Kasumi-1 (cell line): ENCODE data around the gene ACVR1.

Source experiments
- DNase-seq, 2 experiments: peaks; one replicate each; lab custom pipeline; 2025; lab: John Stamatoyannopoulos, UW

The ACVR1 gene

DNA sequence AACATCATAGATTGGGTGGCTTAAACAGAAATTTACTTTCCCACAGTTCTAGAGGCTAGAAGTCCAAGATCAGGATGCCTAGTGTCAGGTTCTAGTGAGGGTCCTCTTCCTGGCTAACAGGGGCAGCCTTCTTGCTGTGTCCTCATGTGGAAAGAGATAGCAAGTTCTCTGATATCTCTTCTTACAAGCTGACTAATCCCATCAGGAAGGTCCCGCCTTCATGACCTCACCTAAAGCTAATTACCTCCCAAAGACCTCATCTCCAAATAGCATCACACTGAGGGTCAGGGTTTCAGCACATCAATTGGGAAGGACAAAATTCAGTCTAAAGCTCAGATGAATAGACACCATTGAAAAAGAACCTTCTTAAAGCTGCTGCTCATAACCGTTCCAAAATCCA lies 22.9 kb downstream of the ACVR1 start:
- no peak for DNase-seq

GRCh38 chr2:157849591-157849990 lies 26.5 kb downstream of the ACVR1 start:
- no peak for DNase-seq

GRCh38 chr2:157848213-157848612 lies 27.9 kb downstream of the ACVR1 start:
- DNase-seq: no peak

GRCh38 chr2:157845081-157845480 lies 31.0 kb downstream of the ACVR1 start:
- DNase-seq: no peak

GRCh38 chr2:157843935-157844334 lies 32.2 kb downstream of the ACVR1 start:
- no peak for DNase-seq

DNA sequence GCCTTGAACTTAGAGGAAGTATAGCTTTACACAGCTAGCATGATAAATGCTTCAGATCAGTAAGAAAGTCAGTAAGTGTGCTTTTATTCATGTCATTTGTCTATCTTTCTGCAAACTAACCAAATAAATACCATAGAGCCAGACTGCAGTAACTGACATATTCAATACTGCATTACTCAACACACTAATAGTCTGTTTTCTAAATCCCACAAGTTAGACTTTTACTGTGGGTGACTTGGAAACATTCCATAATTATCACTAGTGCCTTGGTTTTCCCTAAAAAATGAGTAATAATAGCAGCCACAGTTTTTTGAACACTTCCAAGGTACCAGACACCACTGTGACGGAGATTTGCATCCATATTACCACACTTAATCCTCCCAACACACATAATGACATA lies 33.0 kb downstream of the ACVR1 start:
- no peak for DNase-seq

- DNase-seq: no peak
These were observed 33.8 kb downstream of the ACVR1 start for GRCh38 chr2:157842106-157842879.

DNA sequence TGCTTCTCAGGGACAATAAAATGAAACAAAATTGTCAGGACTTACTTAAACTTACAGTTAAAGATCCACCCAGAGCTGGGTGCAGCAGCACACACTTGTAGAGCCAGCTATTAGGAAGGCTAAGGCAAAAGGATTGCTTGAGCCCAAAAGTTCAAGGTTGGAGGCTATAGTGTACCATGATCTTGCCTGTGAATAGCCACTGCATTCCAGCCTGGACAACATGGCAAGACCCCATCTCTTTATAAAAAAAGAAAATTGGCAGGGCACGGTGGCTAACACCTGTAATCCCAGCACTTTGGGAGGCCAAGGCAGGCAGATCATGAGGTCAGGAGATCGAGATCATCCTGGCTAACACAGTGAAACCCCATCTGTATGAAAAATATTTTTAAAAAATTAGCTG lies 34.6 kb downstream of the ACVR1 start:
- no peak for DNase-seq

GRCh38 chr2:157840568-157841156 lies 35.5 kb downstream of the ACVR1 start:
- no peak for DNase-seq

- DNase-seq: no peak
These were observed 36.3 kb downstream of the ACVR1 start for GRCh38 chr2:157839822-157840221.

DNA sequence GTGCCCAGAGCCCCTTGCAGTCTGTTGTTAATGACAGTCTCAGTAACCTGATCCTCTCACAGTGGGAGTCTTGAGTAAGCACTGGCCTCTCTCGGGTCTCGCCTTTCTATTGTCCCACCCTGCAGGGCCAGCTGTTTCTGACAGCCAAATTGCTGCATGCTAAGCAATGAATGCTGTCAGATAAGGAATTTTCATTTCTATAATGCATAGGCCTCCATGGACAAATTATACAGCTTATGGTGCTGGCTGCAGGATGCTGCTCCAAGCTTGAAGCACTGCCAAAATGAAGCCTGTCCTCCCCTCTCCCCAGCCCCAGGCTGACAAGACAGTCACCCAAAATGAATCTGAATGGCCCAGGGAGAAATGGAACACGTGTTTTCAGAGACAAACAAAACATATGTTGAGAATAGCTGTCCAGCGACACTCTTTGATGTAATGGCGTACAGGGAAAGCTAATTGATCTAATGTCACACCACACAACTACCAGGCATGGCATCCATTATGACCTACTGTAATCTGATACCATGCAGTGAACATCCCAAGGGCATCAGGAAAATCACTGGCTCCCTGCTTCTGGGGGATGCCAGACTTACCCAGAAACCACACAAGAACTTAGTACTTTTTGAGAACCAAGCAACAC lies 36.8 kb downstream of the ACVR1 start:
- peak in 1 of 2 experiments; percentile 26 for DNase-seq

DNA sequence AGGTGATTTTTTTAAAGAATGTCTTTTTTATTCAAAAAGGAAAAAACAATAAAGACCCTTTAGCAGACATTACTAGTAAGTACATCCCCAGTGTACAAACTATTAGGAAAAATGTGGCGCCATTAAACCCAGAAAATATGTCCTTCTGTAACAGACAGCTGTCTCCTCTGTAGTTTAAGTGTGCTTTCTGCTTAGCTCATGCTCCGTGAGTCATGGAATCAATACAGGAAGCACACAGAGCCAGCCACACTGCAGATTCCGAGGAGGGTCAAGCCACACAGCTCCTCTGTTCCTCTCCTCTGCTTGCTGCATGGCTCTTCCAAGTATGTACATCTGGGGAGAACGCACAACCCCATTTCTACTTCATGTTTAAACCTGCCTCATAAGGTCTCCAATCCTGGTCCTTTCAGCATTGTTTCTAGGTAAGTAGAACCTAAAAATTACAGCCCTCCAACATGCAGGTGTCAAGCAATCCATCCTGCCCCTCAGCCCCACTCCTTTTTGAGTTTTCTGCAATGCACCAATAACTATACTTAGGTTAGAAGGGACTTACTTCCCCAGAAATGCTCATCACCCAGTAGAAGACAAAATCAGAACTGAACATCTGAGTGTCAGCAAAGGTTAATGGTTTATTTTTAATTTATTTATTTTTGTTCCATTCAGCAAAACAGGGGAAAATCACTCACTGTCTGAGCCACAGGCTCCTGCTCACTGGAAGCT lies 37.5 kb downstream of the ACVR1 start:
- DNase-seq: peak; percentile 91

DNA sequence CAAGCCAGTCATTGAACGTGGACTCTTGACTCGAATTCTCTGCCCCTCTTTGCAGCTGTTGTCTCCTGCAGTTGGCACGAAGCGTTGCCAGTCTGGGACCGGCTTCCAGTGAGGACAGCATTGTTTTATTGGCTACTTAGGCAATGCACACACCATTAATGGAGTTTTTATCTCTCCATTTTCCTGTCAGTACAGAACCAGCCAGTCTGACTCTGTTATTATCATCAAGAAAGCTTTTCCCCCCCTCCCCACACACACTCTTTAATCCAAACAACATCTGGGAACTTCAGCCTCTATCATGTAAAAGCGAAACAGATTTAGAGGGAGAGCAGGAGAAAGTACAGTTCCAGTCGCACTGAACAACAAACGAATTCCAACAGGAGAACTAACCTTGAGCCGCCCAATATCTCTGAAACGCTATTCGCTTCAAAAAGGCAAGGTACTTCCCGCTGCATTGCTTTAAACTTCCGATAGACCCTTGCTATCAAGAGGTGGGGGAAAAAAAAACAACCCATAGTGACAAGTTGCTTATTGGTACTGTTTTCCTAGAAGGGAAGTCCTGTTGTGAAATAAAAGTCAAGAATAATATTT lies 38.2 kb downstream of the ACVR1 start:
- no peak for DNase-seq

DNA sequence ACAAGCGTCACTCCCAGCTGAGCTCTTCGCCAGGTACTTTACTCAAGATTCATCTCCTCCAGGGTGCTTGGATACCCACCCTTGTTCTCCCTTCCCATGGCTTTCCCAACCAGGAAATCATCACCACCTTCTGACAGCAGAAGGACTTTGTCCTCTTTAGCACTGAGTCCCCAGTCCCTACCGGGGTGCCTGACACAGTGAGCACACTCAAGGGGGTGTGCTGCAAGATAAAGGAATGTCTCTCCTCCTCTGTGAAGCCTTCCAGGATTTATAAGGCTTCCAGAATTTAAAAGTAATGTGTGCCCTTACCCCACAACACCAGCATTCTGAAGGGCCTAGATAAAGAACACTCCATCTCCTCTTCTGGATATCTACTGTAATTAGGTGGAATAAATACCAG lies 39.6 kb downstream of the ACVR1 start:
- no peak for DNase-seq

DNA sequence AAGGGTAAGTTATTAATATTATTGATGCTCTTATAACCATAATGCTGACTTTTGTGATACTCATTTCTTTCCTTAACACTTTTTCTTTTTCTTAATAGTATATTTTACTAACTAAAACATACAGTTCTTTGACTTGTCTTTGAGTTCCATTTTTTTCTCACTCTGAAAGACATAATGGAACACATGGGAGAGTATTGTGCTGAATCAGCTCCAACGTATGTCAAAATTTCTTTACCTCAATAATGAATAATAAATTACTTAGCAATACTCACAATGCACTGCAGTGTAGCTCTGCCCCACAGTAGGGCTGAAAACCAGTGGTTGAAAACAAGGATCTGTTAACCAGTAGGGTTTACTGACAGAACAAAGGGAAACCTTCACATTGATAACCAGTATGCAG lies 40.7 kb downstream of the ACVR1 start:
- no peak for DNase-seq

DNA sequence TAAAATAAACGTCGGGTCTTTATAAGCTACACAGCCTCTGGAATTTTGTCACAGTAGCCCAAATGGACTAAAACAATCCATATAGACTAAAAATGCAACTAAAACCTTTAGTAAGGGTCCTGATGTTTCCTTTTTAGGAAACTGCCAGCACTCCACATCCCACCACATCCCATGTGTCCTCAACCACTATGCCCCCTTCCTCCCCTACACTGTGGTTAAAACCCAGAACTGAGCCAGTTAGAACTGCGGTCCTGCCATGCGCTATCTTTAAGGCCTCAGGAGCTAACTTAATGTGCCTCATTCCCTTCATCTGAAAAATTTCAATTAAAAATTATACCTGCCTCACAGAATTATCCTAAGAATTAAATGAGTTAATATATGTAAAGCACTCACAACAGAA lies 41.1 kb downstream of the ACVR1 start:
- DNase-seq: no peak

DNA sequence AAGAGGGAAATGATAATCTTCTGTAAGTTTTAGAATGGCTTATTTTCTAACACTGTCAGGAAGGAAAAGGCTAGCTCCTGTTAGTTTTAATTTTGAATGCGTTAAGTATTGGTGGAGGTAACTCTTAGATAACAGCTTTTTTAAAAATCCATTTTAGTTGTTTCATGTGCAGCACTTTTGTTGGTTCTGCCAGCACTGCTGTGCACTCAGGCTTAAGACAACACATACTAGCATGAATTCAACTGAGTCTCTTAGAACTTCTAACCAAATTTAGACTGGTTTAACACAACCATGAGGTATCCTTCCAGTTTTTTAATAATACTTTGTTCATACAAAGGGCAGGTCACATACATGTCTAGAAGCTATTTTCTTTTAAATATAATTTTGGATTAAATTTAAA lies 42.4 kb downstream of the ACVR1 start:
- no peak for DNase-seq

DNA sequence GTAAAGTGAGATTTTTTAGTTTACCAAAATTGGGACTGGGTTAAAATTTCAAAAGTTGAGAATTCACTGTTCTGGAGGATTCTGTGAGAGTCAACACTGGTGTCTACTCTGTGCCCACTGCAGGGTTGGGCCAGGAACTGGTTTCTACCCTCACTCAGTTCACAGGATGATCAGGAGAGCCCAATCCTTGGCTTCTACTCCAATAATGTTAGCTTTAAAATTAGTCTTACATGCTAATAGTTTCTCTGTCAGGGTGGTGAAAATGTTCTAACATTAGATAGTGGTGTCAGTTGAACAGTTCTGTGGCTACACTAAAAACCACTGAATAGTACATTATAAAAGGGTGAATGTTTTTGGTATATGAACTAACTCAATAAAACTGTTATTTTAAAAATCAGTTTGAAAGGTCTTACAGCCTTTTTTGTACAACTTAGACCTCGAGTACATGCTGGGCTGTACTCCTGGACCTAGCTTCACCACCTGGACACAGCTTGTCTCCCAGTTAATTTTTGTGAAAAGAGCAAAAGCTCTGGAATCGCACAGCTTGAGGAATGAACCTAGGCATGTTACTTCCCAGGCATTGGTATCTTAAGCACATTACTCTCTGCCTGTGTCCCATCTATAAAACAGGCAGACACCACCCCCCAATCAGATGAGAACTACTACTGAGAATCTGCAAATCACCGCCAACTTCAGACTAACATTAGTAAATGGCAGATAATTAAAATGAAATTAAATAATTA lies 44.4 kb downstream of the ACVR1 start:
- DNase-seq: no peak

GRCh38 chr2:157830696-157831570 lies 45.2 kb downstream of the ACVR1 start:
- DNase-seq: no peak

DNA sequence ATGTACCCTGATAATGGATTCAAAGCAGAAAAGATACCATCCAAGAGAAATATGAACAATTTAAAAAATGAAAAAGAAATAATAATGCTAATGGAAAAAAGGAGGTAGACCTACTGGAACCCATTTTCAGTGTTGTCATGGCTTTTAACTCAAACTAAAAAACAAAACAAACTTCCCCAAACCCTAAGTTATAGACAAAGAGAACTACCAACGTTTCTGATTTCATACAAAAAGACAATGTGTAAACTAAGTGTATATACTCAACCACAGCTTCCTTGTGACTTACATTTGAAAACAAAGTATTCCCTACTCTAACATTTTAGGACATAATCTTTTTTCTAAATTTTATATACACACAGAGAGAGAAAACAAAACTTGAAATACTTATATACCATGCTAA lies 45.9 kb downstream of the ACVR1 start:
- DNase-seq: no peak

DNA sequence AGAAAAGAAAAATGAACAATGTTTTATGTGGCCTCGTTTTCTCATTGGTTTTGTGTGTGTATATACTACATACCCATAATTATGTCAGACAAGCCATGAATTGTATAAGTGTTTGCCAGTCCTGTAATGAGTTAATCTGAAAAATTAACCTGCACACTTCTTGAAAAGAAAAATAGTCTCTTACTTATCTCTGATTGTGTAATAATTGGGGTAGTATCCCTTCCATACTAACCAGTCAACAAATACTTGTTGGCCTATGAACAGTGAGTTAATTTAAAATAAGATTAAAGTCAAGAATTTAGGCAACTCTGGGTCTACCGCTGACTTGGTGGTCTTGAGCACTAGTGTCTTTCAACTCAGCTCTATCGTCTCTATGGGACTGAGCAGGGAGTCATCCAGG lies 48.8 kb downstream of the ACVR1 start:
- no peak for DNase-seq
